A549 (cell line): ENCODE data around the gene NRXN3. TPM values are rescaled to one million over a fixed set of nuclear protein-coding genes. Genes with fewer than 3 reads are reported as not detected.

ENCODE experiments used
- ATAC-seq, 2 experiments: fragments of 200-7000 bp in 1 of 2; fragments of >200 bp in 1 of 2; cut with Nextera tagmentation in 1 of 2; cut with Tn5 transposase in 1 of 2; 3 replicates each; pipeline versions ENCODE4 v1.8.0 to v1.9.1; 2018 to 2020; ENCODE audit warnings: mild to moderate bottlenecking in 1 of 2, moderate library complexity in 1 of 2
- CTCF ChIA-PET: fragments of 300-600 bp; sonication (Branson Sonifier 250); formaldehyde crosslinking; extraction: SDS; loops from one replicate; lab custom pipeline; 2021; ENCODE audit warnings: antibody characterized with exemption, inconsistent platforms; lab: Yijun Ruan, JAX
- POLR2A ChIA-PET: fragments of 350-600 bp; formaldehyde crosslinking; extraction: SDS; loops from one replicate; lab custom pipeline; 2021; ENCODE audit warnings: antibody characterized with exemption, inconsistent platforms; lab: Yijun Ruan, JAX
- DNase-seq, 2 experiments: peaks; one replicate each; pipeline versions ENCODE4 v3.0.0 to v3.0.0-alpha.2; 2011 to 2016; ENCODE audit warnings: low read depth in 1 of 2, low spot score in 1 of 2
- FAIRE-seq: peaks from 2 replicates; lab custom pipeline; 2011; peaks lifted over from hg19 to GRCh38; lab: Jason Lieb, UNC
- H3K27ac ChIP-seq, 2 experiments: fragments of >200 bp; sonication (Bioruptor Twin); formaldehyde crosslinking; 3 replicates each; pipeline ENCODE4 v1.5.1; 2016 to 2017
- H3K4me1 ChIP-seq: fragments of >200 bp; sonication (Bioruptor Twin); formaldehyde crosslinking; 3 replicates; pipeline ENCODE4 v1.6.1; 2016
- H3K4me2 ChIP-seq: fragments of >200 bp; sonication (Bioruptor Twin); formaldehyde crosslinking; 3 replicates; pipeline ENCODE4 v1.6.1; 2016
- H3K4me3 ChIP-seq: fragments of >200 bp; sonication (Bioruptor Twin); formaldehyde crosslinking; 3 replicates; pipeline ENCODE4 v1.5.1; 2016
- H3K9me3 ChIP-seq: fragments of >200 bp; sonication (Bioruptor Twin); formaldehyde crosslinking; 3 replicates; pipeline ENCODE4 v1.6.1; 2016
- BHLHE40 ChIP-seq: IDR thresholded peaks from 2 replicates; pipeline ENCODE4 v1.6.1; 2012; ENCODE audit warnings: low read depth, low read length, inconsistent platforms
- CBX8 ChIP-seq: fragments of 200-600 bp; sonication (generic); IDR thresholded peaks from 2 replicates; pipeline ENCODE4 v1.6.1; 2016
- CHD2 ChIP-seq: fragments of 150-350 bp; IDR thresholded peaks from 2 replicates; pipeline ENCODE4 v1.6.1; 2014; ENCODE audit warnings: low read length; ENCODE audit not compliant: partially characterized antibody
- CHD4 ChIP-seq: fragments of 200-600 bp; sonication (generic); IDR thresholded peaks from 2 replicates; pipeline ENCODE4 v1.6.1; 2016; ENCODE audit warnings: antibody characterized with exemption, mild to moderate bottlenecking, borderline replicate concordance
- EHF ChIP-seq: fragments of 250-450 bp; sonication (Bioruptor Pico); IDR thresholded peaks from 2 replicates; pipeline ENCODE4 v1.5.0; 2020; ENCODE audit warnings: mild to moderate bottlenecking
- EHMT2 ChIP-seq: fragments of 200-600 bp; sonication (generic); IDR thresholded peaks from 2 replicates; pipeline ENCODE4 v1.6.1; 2016; ENCODE audit warnings: antibody characterized with exemption, low read depth, mild to moderate bottlenecking, moderate library complexity
- FOSL2 ChIP-seq, 2 experiments: fragments of 450-650 bp in 1 of 2; fragments of >200 bp in 1 of 2; sonication (Bioruptor Twin) in 1 of 2; formaldehyde crosslinking; IDR thresholded peaks; 2 replicates each; pipeline versions ENCODE4 v1.5.0 to v1.6.1; 2016 to 2020; ENCODE audit warnings: mild to moderate bottlenecking in 1 of 2, moderate library complexity in 1 of 2
- FOXS1 ChIP-seq: fragments of 250-450 bp; sonication (Bioruptor Pico); IDR thresholded peaks from 2 replicates; pipeline ENCODE4 v1.5.0; 2020; ENCODE audit warnings: mild to moderate bottlenecking, moderate library complexity
- GATA3 ChIP-seq: IDR thresholded peaks from 2 replicates; pipeline ENCODE4 v1.6.1; 2012; ENCODE audit warnings: borderline replicate concordance
- HDAC2 ChIP-seq: fragments of 200-600 bp; sonication (generic); IDR thresholded peaks from 2 replicates; pipeline ENCODE4 v1.6.1; 2016
- HOXB5 ChIP-seq: fragments of 250-450 bp; sonication (Bioruptor Pico); IDR thresholded peaks from 2 replicates; pipeline ENCODE4 v1.5.0; 2020; ENCODE audit warnings: mild to moderate bottlenecking, moderate library complexity
- MAFK ChIP-seq: fragments of 450-650 bp; IDR thresholded peaks from 2 replicates; pipeline ENCODE4 v1.6.1; 2014; ENCODE audit not compliant: partially characterized antibody
- NPAS2 ChIP-seq: fragments of 250-450 bp; sonication (Bioruptor Pico); IDR thresholded peaks from 2 replicates; pipeline ENCODE4 v1.8.0; 2022; ENCODE audit warnings: mild to moderate bottlenecking, moderate library complexity, borderline replicate concordance
- RCOR1 ChIP-seq: fragments of 150-350 bp; IDR thresholded peaks from 2 replicates; pipeline ENCODE4 v1.6.1; 2014; ENCODE audit warnings: antibody characterized with exemption, low read length, low read depth
- SMC3 ChIP-seq: fragments of >200 bp; sonication (Bioruptor Twin); formaldehyde crosslinking; IDR thresholded peaks from 3 replicates; pipeline ENCODE4 v1.6.1; 2018; ENCODE audit warnings: inconsistent platforms
- ZNF302 ChIP-seq: fragments of 250-450 bp; sonication (Bioruptor Pico); IDR thresholded peaks from 2 replicates; pipeline ENCODE4 v1.9.0; 2021; ENCODE audit warnings: inconsistent platforms, mild to moderate bottlenecking, moderate library complexity
- WGBS: methylation state at CpG from one replicate; pipeline ENCODE4 v1.1.6; 2017; ENCODE audit errors: missing lambda C conversion rate; 5-methylcytosine and 5-hydroxymethylcytosine counted together
- polyA plus RNA-seq, 4 experiments: library from polyadenylated mRNA; depleted of rRNA in 3 of 4; stranded (reverse); fragments of >200 nt; fragmentation: RNase III in 1 of 4; extraction: RNeasy Plus Mini Kit Qiagen cat#74134 plus additional on column Dnase treatment in 1 of 4; gene quantifications; 2 replicates in 3 of 4; 3 replicates in 1 of 4; pipeline ENCODE4 v1.2.3, GENCODE V29; 2011 to 2017
- TF ChIP-seq, protein P1 (sequence below): IDR thresholded peaks from 2 replicates; pipeline ENCODE4 v1.6.1; 2012
- TF ChIP-seq, protein P2 (sequence below): fragments of >200 bp; sonication (Bioruptor Twin); formaldehyde crosslinking; IDR thresholded peaks from 3 replicates; pipeline ENCODE4 v1.5.1; 2016
- TF ChIP-seq, protein P3 (sequence below): fragments of 200-600 bp; sonication (generic); IDR thresholded peaks from 2 replicates; pipeline ENCODE4 v1.6.1; 2016; ENCODE audit warnings: antibody characterized with exemption, mild to moderate bottlenecking, moderate library complexity
- TF ChIP-seq, protein P4 (sequence below): fragments of 250-450 bp; sonication (Bioruptor Pico); IDR thresholded peaks from 2 replicates; pipeline ENCODE4 v1.5.0; 2021; ENCODE audit warnings: mild to moderate bottlenecking, moderate library complexity, borderline replicate concordance
- TF ChIP-seq, protein P5 (sequence below): fragments of 250-450 bp; sonication (Bioruptor Pico); IDR thresholded peaks from 2 replicates; pipeline ENCODE4 v1.5.0; 2020; ENCODE audit warnings: low read depth, mild to moderate bottlenecking, moderate library complexity
- TF ChIP-seq, protein P6 (sequence below): fragments of 150-350 bp; IDR thresholded peaks from 2 replicates; pipeline ENCODE4 v1.6.1; 2014; ENCODE audit warnings: low read depth, mild to moderate bottlenecking, low read length

The NRXN3 gene
- polyA plus RNA-seq, 2 of the 4 experiments (the other 2 are of a cell fraction) = 0.62 to 2.3 TPM

DNA sequence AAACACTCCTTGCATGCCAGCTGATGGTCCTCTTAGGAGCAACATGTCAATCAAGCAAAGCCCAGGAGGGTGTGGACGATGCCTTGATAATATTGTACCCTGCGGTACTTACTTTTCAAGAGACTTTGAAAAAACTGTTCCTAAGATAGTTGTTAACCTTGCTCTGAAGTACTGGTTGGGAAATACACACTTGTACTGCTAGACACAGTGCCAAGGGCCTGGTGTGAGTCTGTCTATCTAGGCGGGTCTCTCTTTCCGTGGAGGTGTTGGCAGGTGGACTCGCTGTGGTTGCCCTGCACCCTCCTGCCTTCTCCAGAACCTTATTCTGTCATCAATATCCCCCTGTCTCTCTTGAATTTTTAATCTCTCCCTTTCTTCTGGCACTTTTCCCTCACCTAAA, 189.4 kb downstream of the NRXN3 start:
- Histone ChIP-seq H3K9me3 (no peaks in the 10 kb centered on the region), H3K4me3 (no peak overlapping the region), H3K4me2 (no peak overlapping the region), H3K27ac (no peak overlapping the region), H3K4me1 (no peaks in the 10 kb centered on the region)
- ChIA-PET CTCF (interaction anchor here (1.2 kb wide), 1 partner anchor 10 kb away, joined by 3 read pairs; no protein-coding TSS in a partner anchor), POLR2A (no interaction called here)
- FAIRE-seq (no peak), DNase-seq (no peak), ATAC-seq (no peak)
- TF ChIP-seq CHD2 = no peak
- TF ChIP-seq, protein P1, sequence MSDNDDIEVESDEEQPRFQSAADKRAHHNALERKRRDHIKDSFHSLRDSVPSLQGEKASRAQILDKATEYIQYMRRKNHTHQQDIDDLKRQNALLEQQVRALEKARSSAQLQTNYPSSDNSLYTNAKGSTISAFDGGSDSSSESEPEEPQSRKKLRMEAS = no peak
- no peak for TF ChIP-seq ZNF302 (CRISPR knock-in tag)
- no peak for TF ChIP-seq BHLHE40
- TF ChIP-seq NPAS2 = no peak
- WGBS = 0% methylated on average over 5 of the region's 5 CpGs

DNA sequence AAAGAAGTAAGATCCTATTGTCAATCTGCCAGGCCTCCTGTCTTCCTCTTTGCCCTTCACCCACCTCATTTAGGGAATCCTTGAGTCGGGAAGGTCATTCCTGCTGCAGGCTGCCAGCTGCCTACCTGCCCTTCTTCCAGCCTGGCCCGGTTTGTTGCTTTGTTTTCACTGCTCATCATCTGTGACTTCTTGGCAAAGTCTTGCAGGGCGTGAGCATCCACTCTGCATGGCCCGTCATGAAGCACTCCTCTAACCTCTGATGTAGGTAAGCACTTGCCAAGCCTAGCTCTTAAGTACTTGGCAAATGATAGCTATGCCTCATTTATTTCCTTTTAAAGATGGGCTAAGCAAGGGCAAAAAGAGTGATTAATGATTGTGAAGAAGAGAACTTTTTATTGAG, 192.8 kb downstream of the NRXN3 start:
- WGBS = 0% methylated on average over 4 of the region's 4 CpGs
- DNase-seq (no peak), FAIRE-seq (no peak)

DNA sequence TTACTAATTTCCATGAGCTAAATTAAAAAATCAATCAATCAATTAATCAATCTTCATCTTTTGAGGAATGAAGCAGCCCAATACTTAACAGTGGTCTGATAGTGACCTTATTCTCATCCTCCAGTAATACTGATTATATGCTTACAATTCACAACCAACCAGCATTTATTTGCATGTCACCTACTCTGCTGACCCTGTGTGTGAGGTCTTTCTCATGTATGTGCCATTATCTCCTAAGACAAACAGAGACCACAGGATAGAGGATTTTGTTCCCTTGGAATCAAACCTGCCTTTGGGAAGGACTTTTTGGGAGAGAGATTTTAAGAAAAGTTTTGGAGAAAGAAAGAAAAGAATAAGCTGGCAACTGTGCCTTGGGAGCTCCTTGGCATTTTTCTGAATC, 197.2 kb downstream of the NRXN3 start:
- no peak for TF ChIP-seq HOXB5 (CRISPR knock-in tag)
- TF ChIP-seq, protein P2, sequence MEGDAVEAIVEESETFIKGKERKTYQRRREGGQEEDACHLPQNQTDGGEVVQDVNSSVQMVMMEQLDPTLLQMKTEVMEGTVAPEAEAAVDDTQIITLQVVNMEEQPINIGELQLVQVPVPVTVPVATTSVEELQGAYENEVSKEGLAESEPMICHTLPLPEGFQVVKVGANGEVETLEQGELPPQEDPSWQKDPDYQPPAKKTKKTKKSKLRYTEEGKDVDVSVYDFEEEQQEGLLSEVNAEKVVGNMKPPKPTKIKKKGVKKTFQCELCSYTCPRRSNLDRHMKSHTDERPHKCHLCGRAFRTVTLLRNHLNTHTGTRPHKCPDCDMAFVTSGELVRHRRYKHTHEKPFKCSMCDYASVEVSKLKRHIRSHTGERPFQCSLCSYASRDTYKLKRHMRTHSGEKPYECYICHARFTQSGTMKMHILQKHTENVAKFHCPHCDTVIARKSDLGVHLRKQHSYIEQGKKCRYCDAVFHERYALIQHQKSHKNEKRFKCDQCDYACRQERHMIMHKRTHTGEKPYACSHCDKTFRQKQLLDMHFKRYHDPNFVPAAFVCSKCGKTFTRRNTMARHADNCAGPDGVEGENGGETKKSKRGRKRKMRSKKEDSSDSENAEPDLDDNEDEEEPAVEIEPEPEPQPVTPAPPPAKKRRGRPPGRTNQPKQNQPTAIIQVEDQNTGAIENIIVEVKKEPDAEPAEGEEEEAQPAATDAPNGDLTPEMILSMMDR = no peak
- TF ChIP-seq, protein P3, sequence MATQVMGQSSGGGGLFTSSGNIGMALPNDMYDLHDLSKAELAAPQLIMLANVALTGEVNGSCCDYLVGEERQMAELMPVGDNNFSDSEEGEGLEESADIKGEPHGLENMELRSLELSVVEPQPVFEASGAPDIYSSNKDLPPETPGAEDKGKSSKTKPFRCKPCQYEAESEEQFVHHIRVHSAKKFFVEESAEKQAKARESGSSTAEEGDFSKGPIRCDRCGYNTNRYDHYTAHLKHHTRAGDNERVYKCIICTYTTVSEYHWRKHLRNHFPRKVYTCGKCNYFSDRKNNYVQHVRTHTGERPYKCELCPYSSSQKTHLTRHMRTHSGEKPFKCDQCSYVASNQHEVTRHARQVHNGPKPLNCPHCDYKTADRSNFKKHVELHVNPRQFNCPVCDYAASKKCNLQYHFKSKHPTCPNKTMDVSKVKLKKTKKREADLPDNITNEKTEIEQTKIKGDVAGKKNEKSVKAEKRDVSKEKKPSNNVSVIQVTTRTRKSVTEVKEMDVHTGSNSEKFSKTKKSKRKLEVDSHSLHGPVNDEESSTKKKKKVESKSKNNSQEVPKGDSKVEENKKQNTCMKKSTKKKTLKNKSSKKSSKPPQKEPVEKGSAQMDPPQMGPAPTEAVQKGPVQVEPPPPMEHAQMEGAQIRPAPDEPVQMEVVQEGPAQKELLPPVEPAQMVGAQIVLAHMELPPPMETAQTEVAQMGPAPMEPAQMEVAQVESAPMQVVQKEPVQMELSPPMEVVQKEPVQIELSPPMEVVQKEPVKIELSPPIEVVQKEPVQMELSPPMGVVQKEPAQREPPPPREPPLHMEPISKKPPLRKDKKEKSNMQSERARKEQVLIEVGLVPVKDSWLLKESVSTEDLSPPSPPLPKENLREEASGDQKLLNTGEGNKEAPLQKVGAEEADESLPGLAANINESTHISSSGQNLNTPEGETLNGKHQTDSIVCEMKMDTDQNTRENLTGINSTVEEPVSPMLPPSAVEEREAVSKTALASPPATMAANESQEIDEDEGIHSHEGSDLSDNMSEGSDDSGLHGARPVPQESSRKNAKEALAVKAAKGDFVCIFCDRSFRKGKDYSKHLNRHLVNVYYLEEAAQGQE = no peak
- TF ChIP-seq EHMT2 = no peak
- TF ChIP-seq SMC3 = no peak
- no peak for TF ChIP-seq EHF
- TF ChIP-seq, protein P4, sequence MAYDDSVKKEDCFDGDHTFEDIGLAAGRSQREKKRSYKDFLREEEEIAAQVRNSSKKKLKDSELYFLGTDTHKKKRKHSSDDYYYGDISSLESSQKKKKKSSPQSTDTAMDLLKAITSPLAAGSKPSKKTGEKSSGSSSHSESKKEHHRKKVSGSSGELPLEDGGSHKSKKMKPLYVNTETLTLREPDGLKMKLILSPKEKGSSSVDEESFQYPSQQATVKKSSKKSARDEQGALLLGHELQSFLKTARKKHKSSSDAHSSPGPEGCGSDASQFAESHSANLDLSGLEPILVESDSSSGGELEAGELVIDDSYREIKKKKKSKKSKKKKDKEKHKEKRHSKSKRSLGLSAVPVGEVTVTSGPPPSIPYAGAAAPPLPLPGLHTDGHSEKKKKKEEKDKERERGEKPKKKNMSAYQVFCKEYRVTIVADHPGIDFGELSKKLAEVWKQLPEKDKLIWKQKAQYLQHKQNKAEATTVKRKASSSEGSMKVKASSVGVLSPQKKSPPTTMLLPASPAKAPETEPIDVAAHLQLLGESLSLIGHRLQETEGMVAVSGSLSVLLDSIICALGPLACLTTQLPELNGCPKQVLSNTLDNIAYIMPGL (CRISPR knock-in tag) = no peak
- no peak for TF ChIP-seq MAFK
- TF ChIP-seq, protein P5, sequence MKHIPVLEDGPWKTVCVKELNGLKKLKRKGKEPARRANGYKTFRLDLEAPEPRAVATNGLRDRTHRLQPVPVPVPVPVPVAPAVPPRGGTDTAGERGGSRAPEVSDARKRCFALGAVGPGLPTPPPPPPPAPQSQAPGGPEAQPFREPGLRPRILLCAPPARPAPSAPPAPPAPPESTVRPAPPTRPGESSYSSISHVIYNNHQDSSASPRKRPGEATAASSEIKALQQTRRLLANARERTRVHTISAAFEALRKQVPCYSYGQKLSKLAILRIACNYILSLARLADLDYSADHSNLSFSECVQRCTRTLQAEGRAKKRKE (CRISPR knock-in tag) = no peak
- no peak for TF ChIP-seq RCOR1
- TF ChIP-seq, protein P1 = no peak
- no peak for TF ChIP-seq HDAC2
- TF ChIP-seq, protein P6, sequence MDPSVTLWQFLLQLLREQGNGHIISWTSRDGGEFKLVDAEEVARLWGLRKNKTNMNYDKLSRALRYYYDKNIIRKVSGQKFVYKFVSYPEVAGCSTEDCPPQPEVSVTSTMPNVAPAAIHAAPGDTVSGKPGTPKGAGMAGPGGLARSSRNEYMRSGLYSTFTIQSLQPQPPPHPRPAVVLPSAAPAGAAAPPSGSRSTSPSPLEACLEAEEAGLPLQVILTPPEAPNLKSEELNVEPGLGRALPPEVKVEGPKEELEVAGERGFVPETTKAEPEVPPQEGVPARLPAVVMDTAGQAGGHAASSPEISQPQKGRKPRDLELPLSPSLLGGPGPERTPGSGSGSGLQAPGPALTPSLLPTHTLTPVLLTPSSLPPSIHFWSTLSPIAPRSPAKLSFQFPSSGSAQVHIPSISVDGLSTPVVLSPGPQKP = no peak
- no peak for TF ChIP-seq FOSL2 (IDR thresholded peaks at IDR 0.05)
- TF ChIP-seq FOSL2 (CRISPR knock-in tag; IDR thresholded peaks at IDR 0.05) = no peak
- no peak for TF ChIP-seq FOXS1 (CRISPR knock-in tag)
- TF ChIP-seq CHD4 = no peak
- Histone ChIP-seq H3K4me2 (no peak overlapping the region), H3K27ac (no peak overlapping the region), H3K9me3 (no peaks in the 10 kb centered on the region), H3K4me3 (no peak overlapping the region), H3K4me1 (no peaks in the 10 kb centered on the region)
- ATAC-seq = no peak
- DNase-seq = no peak
- ChIA-PET POLR2A (no interaction called here), CTCF (no interaction called here)
- FAIRE-seq = no peak

More for the DNA sequence above, 192.8 kb downstream of the NRXN3 start:
- Histone ChIP-seq H3K4me2 (no peak overlapping the region), H3K4me3 (no peak overlapping the region), H3K27ac (no peak overlapping the region), H3K9me3 (no peaks in the 10 kb centered on the region), H3K4me1 (no peaks in the 10 kb centered on the region)
- TF ChIP-seq CBX8 (no peak), MAFK (no peak), GATA3 (no peak), EHF (no peak)
- TF ChIP-seq, protein P5 (CRISPR knock-in tag) = no peak
- no peak for ATAC-seq
- ChIA-PET CTCF (interaction anchor here (0.7 to 1.0 kb wide), 2 partner anchors 15 to 341 kb away, joined by 3 read pairs; no protein-coding TSS in a partner anchor), POLR2A (no interaction called here)
